Body of pancreas (tissue), 4 donors: ENCODE data around the gene LNPK.

Experiments
- CTCF ChIP-seq, 7 experiments: fragments of 450-650 bp in 4 of 7; fragments of 200-600 bp in 3 of 7; sonication (generic) in 3 of 7; IDR thresholded peaks; one replicate each; pipeline ENCODE4 v1.5.1; 2016 to 2019; ENCODE audit warnings: antibody characterized with exemption in 7 of 7
- POLR2A ChIP-seq, 3 donors: fragments of 450-650 bp; IDR thresholded peaks; one replicate each; pipeline ENCODE4 v1.6.1; 2016; ENCODE audit warnings: antibody characterized with exemption in 3 of 3, mild to moderate bottlenecking in 2 of 3

- no peak for TF ChIP-seq POLR2A (IDR thresholded peaks at IDR 0.05)
- TF ChIP-seq CTCF (IDR thresholded peaks at IDR 0.05) = no peak
These were observed 22.0 kb upstream of the LNPK start for GRCh38 chr2:176024083-176024482.
